Muscle layer of duodenum (tissue), 2 donors: ENCODE data around the gene FANCD2OS.
"Not testable (repeated sequence)": the region's sequence is repeated elsewhere in the genome, so short reads cannot be mapped to it uniquely, and the experiment has no call there.

Experiments
- H3K27ac ChIP-seq: one replicate; pipeline ENCODE4 v1.7.0; 2013; ENCODE audit warnings: mild to moderate bottlenecking, low read length
- H3K27me3 ChIP-seq: one replicate; pipeline ENCODE4 v1.7.0; 2013; ENCODE audit warnings: low read depth, mild to moderate bottlenecking, control low read depth, low read length
- H3K36me3 ChIP-seq, 2 donors: one replicate each; pipeline ENCODE4 v1.7.0; 2013; ENCODE audit warnings: low read length in 2 of 2, control low read depth in 1 of 2, mild to moderate bottlenecking in 1 of 2; ENCODE audit not compliant: insufficient read depth in 2 of 2, control insufficient read depth in 1 of 2
- H3K4me1 ChIP-seq, 2 donors: one replicate each; pipeline ENCODE4 v1.7.0; 2013; ENCODE audit warnings: low read length in 2 of 2, mild to moderate bottlenecking in 2 of 2, control low read depth in 1 of 2, moderate library complexity in 1 of 2; ENCODE audit not compliant: insufficient read depth in 2 of 2, control insufficient read depth in 1 of 2
- H3K4me3 ChIP-seq, 2 donors: one replicate each; pipeline ENCODE4 v1.7.0; 2013; ENCODE audit warnings: low read length in 2 of 2, low read depth in 1 of 2, mild to moderate bottlenecking in 1 of 2
- H3K9me3 ChIP-seq, 2 donors: one replicate each; pipeline ENCODE4 v1.7.0; 2013; ENCODE audit warnings: low read length in 2 of 2, control low read depth in 1 of 2, mild to moderate bottlenecking in 1 of 2; ENCODE audit not compliant: control insufficient read depth in 1 of 2
- donor health status: healthy.

FANCD2OS gene

GRCh38 chr3:10136426-10137005 lies 28.5 kb upstream of the FANCD2OS start:
- Histone ChIP-seq H3K4me3 (no peak overlapping the region), H3K27ac (no peak overlapping the region), H3K36me3 (no peaks in the 10 kb centered on the region), H3K9me3 (no peaks in the 10 kb centered on the region), H3K4me1 (no peaks in the 10 kb centered on the region), H3K27me3 (no peaks in the 10 kb centered on the region)

- not testable (repeated sequence) for H3K4me1 ChIP-seq, H3K4me3 ChIP-seq, H3K27ac ChIP-seq, H3K9me3 ChIP-seq, H3K27me3 ChIP-seq, H3K36me3 ChIP-seq
Observed at GRCh38 chr3:10135872-10136271, 27.8 kb upstream of the FANCD2OS start.

GRCh38 chr3:10122724-10123123 lies 14.7 kb upstream of the FANCD2OS start:
- Histone ChIP-seq H3K4me1 (peaks cover 0 to 9% of the 10 kb centered on the region in 2 donors), H3K4me3 (no peak overlapping the region), H3K9me3 (no peaks in the 10 kb centered on the region), H3K27ac (no peak overlapping the region), H3K27me3 (no peaks in the 10 kb centered on the region), H3K36me3 (peaks cover 26 to 41% of the 10 kb centered on the region in 2 donors)

- no peaks in the 10 kb centered on the region for H3K9me3 ChIP-seq
- no peak overlapping the region for H3K4me3 ChIP-seq
- peaks cover 12 to 27% of the 10 kb centered on the region in 2 donors for H3K36me3 ChIP-seq
- H3K4me1 ChIP-seq: peaks cover 4 to 26% of the 10 kb centered on the region in 2 donors
- no peaks in the 10 kb centered on the region for H3K27me3 ChIP-seq
- no peak overlapping the region for H3K27ac ChIP-seq
Observed at GRCh38 chr3:10121064-10121463, 13.0 kb upstream of the FANCD2OS start.

GRCh38 chr3:10119376-10119775 lies 11.3 kb upstream of the FANCD2OS start:
- Histone ChIP-seq H3K36me3 (peaks cover 6 to 12% of the 10 kb centered on the region in 2 donors), H3K9me3 (no peaks in the 10 kb centered on the region), H3K4me1 (peaks cover 4 to 26% of the 10 kb centered on the region in 2 donors), H3K27me3 (no peaks in the 10 kb centered on the region), H3K27ac (no peak overlapping the region), H3K4me3 (no peak overlapping the region)

- Histone ChIP-seq H3K4me1 (peaks cover 4 to 26% of the 10 kb centered on the region in 2 donors), H3K4me3 (peak overlapping the region in 1 of 2 donors; percentile 98), H3K9me3 (no peaks in the 10 kb centered on the region)
Observed at GRCh38 chr3:10116928-10117327, 8.9 kb upstream of the FANCD2OS start.

GRCh38 chr3:10116138-10116460 lies 8.0 kb upstream of the FANCD2OS start:
- H3K36me3 ChIP-seq: peaks cover 6 to 11% of the 10 kb centered on the region in 2 donors
- no peaks in the 10 kb centered on the region for H3K27me3 ChIP-seq
- peak overlapping the region; percentile 79 for H3K27ac ChIP-seq
- no peaks in the 10 kb centered on the region for H3K9me3 ChIP-seq
- H3K4me3 ChIP-seq: peak overlapping the region; percentile 98 to 100
- peaks cover 4 to 26% of the 10 kb centered on the region in 2 donors for H3K4me1 ChIP-seq

More at GRCh38 chr3:10116928-10117327, 8.9 kb upstream of the FANCD2OS start:
- no peak overlapping the region for H3K27ac ChIP-seq
- H3K36me3 ChIP-seq: peaks cover 6 to 11% of the 10 kb centered on the region in 2 donors
- no peaks in the 10 kb centered on the region for H3K27me3 ChIP-seq

GRCh38 chr3:10115326-10116137 lies 7.5 kb upstream of the FANCD2OS start, which contains the start of gene BRK1:
Gene BRK1 (plus strand): TSS chr3:10115675. CDS start chr3:10115702, 27 bp downstream.
- H3K9me3 ChIP-seq: no peaks in the 10 kb centered on the region
- H3K36me3 ChIP-seq: peaks cover 6 to 8% of the 10 kb centered on the region in 2 donors
- no peaks in the 10 kb centered on the region for H3K27me3 ChIP-seq
- H3K4me3 ChIP-seq: peak within 1 kb of the TSS; percentile 98 to 100
- peaks cover 4 to 26% of the 10 kb centered on the region in 2 donors for H3K4me1 ChIP-seq
- peak within 1 kb of the TSS; percentile 79 for H3K27ac ChIP-seq

- H3K36me3 ChIP-seq: no peaks in the 10 kb centered on the region
- H3K4me1 ChIP-seq: no peaks in the 10 kb centered on the region
- H3K9me3 ChIP-seq: no peaks in the 10 kb centered on the region
- no peak overlapping the region for H3K4me3 ChIP-seq
- no peaks in the 10 kb centered on the region for H3K27me3 ChIP-seq
- H3K27ac ChIP-seq: no peak overlapping the region
Observed at GRCh38 chr3:10106919-10107318, 1.1 kb downstream of the FANCD2OS start.

- no peaks in the 10 kb centered on the region for H3K27me3 ChIP-seq
- no peak overlapping the region for H3K27ac ChIP-seq
- no peaks in the 10 kb centered on the region for H3K36me3 ChIP-seq
- no peaks in the 10 kb centered on the region for H3K4me1 ChIP-seq
- H3K4me3 ChIP-seq: no peak overlapping the region
- no peaks in the 10 kb centered on the region for H3K9me3 ChIP-seq
Observed at GRCh38 chr3:10099041-10099440, 9.0 kb downstream of the FANCD2OS start.

- no peaks in the 10 kb centered on the region for H3K4me1 ChIP-seq
- no peak overlapping the region for H3K27ac ChIP-seq
- H3K9me3 ChIP-seq: no peaks in the 10 kb centered on the region
- no peak overlapping the region for H3K4me3 ChIP-seq
- no peaks in the 10 kb centered on the region for H3K36me3 ChIP-seq
- H3K27me3 ChIP-seq: no peaks in the 10 kb centered on the region
Observed at GRCh38 chr3:10093678-10094077, 14.4 kb downstream of the FANCD2OS start.
